ENCODE data around the gene CLVS2. TPM values are rescaled to one million over a fixed set of nuclear protein-coding genes. Genes with fewer than 3 reads are reported as not detected.

CLVS2 gene, protein sequence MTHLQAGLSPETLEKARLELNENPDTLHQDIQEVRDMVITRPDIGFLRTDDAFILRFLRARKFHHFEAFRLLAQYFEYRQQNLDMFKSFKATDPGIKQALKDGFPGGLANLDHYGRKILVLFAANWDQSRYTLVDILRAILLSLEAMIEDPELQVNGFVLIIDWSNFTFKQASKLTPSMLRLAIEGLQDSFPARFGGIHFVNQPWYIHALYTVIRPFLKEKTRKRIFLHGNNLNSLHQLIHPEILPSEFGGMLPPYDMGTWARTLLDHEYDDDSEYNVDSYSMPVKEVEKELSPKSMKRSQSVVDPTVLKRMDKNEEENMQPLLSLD
- not detected for polyA plus RNA-seq

DNA sequence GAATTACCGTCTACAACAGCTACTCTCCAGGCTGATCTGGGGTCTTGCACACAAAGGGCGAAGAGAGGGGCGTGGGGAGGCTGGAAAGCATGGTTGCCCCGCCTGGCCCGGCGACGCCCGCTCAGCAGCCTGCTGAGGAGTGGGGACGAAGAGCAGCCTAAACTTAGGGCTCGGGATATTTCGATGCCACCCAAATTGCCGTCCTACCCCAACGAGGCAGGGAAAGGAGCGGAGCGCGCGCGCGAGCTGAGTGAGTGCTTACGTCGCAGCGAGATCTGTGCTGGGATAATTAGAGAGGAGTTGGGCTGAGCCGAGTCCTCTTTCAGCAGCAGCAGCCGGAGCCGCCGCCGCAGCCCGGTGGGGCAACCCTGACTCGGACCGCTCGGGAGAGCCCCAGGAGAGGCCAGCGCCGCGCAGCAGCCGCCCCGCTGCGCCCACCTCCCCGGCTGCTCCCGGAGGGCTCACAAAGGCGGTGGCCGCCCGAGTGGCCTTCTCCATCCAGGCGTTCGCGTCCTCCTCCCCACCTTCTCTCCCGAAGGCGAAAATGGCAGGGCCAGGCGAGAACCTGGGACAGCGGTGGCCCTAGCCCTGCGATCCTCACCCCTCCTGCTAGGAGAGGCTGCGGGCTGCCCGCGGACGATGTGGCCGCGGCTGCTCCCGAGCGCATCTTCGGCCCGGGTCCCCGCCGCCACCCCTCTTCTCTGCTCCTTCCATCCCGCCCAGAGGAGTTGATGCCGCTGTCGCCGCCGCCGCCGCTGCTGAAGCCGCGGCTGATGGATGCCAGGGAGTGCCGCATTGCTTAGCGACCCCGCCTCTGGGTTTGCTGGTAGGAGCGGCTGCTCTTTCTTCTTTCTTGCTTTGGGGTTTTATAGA, at the start of gene CLVS2:
Gene CLVS2 (plus strand): TSS at position 315 of the 873 bp plus-strand sequence. CDS start 1,543 bp downstream, outside the sequence.
- Mint-ChIP-seq H3K27me3 (ENCODE audit: low read depth in 3 of 3) (peaks cover 8 to 14% (median 12%) of the 10 kb centered on the region in 3 donors), H3K27ac (no peak within 1 kb of the TSS), H3K36me3 (peaks cover 0 to 5% (median 5%) of the 10 kb centered on the region in 3 donors), H3K9me3 (peaks cover 5 to 26% (median 14%) of the 10 kb centered on the region in 6 donors), H3K4me1 (no peaks in the 10 kb centered on the region), H3K4me3 (no peak within 1 kb of the TSS)
- no peak for DNase-seq

- H3K27me3 Mint-ChIP-seq (ENCODE audit: low read depth in 3 of 3) = peaks cover 0 to 2% (median 0%) of the 10 kb centered on the region in 3 donors
- no peak overlapping the region for H3K4me3 Mint-ChIP-seq
- no peaks in the 10 kb centered on the region for H3K4me1 Mint-ChIP-seq
- H3K27ac Mint-ChIP-seq = no peak overlapping the region
- no peak for DNase-seq
- H3K9me3 Mint-ChIP-seq = peaks cover 5 to 29% (median 8%) of the 10 kb centered on the region in 6 donors
- no peaks in the 10 kb centered on the region for H3K36me3 Mint-ChIP-seq
Observed at GRCh38 chr6:122947355-122947754, 48.7 kb upstream of the CLVS2 start.

DNA sequence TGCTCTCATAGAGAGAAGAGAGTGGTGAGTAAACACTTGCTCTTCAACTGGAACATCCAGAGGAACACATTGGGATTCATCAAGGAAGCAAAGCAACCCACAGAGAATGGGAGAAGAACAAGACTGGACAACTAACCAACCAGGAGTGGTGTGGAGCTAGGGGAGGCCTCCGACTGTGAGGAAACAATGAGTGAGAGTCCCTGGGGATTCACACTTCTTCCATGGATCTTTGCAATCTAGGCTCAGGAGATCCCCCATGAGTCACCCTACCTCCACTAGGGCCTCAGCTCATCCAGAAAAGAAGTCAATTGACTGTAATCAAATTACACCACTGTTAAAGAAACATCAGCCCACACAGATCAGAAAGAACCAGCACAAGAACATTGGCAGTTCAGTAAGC, 42.3 kb upstream of the CLVS2 start:
- Mint-ChIP-seq H3K27me3 (ENCODE audit: low read depth in 3 of 3) (peaks cover 0 to 1% (median 0%) of the 10 kb centered on the region in 3 donors), H3K4me3 (no peak overlapping the region), H3K9me3 (peaks cover 4 to 36% (median 22%) of the 10 kb centered on the region in 6 donors), H3K4me1 (no peaks in the 10 kb centered on the region), H3K36me3 (no peaks in the 10 kb centered on the region), H3K27ac (no peak overlapping the region)
- DNase-seq = no peak

DNA sequence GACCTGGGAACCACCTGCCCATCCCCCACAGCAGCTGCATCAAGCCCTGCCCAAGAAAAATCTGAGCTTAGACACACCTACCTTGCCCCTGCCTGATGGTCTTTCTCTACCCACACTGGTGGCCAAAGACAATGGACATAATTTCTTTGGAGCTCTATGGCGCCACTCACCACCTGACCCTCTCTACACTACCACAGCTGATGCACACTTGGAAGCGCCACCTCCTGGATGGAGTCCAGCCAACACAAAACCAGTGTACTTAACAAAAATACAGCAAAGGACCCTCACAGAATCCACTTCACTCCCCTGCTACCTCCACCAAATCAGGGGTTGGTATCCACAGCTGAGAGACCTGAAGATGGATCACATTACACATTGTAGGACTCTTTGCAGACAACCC, 39.7 kb upstream of the CLVS2 start:
- no peaks in the 10 kb centered on the region for H3K4me1 Mint-ChIP-seq
- peaks cover 4 to 47% (median 29%) of the 10 kb centered on the region in 6 donors for H3K9me3 Mint-ChIP-seq
- H3K27me3 Mint-ChIP-seq (ENCODE audit: low read depth in 3 of 3) = peaks cover 0 to 1% (median 0%) of the 10 kb centered on the region in 3 donors
- H3K4me3 Mint-ChIP-seq = no peak overlapping the region
- DNase-seq = no peak
- H3K36me3 Mint-ChIP-seq = no peaks in the 10 kb centered on the region
- H3K27ac Mint-ChIP-seq = no peak overlapping the region

DNA sequence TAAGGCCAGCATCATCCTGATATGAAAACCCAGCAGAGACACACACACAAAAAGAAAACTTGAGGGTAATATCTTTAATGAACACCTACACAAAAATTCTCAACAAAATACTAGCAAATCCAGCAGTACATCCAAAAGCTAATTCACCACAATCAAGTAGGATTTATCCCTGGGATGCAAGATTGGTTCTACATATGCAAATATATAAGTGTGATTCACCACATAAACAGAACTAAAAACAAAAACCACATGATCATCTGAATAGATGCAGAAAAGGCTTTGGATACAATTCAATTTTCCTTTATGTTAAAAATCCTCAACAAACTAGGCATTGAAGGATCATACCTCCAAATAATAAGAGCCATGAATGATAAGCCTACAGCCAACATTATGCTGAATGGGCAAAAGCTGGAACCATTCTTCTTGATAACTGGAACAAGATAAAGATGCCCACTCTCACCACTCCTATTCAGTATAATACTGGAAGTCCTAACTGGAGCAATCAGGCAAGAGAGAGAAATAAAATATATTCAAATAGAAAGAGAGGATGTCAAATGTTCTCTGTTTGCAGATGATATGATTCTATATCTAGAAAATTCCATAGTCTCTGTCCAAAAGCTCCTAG, 33.9 kb upstream of the CLVS2 start:
- H3K9me3 Mint-ChIP-seq = peaks cover 7 to 53% (median 13%) of the 10 kb centered on the region in 6 donors
- DNase-seq = no peak

GRCh38 chr6:122969999-122970533, 26.0 kb upstream of the CLVS2 start:
- no peak overlapping the region for H3K4me3 Mint-ChIP-seq
- no peaks in the 10 kb centered on the region for H3K4me1 Mint-ChIP-seq
- no peaks in the 10 kb centered on the region for H3K27me3 Mint-ChIP-seq (ENCODE audit: low read depth in 3 of 3)
- H3K9me3 Mint-ChIP-seq = peaks cover 0 to 4% (median 0%) of the 10 kb centered on the region in 6 donors
- no peak for DNase-seq
- H3K36me3 Mint-ChIP-seq = no peaks in the 10 kb centered on the region
- H3K27ac Mint-ChIP-seq = no peak overlapping the region

More for the DNA sequence above, 33.9 kb upstream of the CLVS2 start:
- no peaks in the 10 kb centered on the region for H3K4me1 Mint-ChIP-seq
- H3K27ac Mint-ChIP-seq = no peak overlapping the region
- no peaks in the 10 kb centered on the region for H3K36me3 Mint-ChIP-seq
- H3K4me3 Mint-ChIP-seq = no peak overlapping the region
- no peaks in the 10 kb centered on the region for H3K27me3 Mint-ChIP-seq (ENCODE audit: low read depth in 3 of 3)

GRCh38 chr6:122977180-122977579, 18.9 kb upstream of the CLVS2 start:
- peaks cover 0 to 1% (median 0%) of the 10 kb centered on the region in 3 donors for H3K27me3 Mint-ChIP-seq (ENCODE audit: low read depth in 3 of 3)
- no peak overlapping the region for H3K4me3 Mint-ChIP-seq
- H3K4me1 Mint-ChIP-seq = no peaks in the 10 kb centered on the region
- no peak for DNase-seq
- H3K9me3 Mint-ChIP-seq = peaks cover 0 to 18% (median 9%) of the 10 kb centered on the region in 6 donors
- no peak overlapping the region for H3K27ac Mint-ChIP-seq
- H3K36me3 Mint-ChIP-seq = no peaks in the 10 kb centered on the region

DNA sequence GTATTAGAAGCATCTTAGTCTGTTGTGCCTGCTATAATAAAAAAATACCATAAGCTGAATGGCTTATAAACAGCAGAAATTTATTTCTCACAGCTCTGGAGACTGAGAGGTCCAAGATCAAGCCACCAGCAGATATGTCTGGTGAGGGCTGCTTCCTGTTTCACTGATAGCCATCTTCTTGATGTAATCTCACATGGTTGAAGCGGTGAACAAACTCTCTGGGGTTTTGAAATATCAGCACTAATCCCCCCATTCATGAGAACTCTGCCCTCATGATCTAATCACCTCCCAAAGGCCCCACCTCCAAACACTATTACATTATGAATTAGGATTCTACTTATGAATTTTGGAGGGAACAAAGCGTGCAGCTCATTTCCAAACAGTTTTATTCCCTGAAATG, 11.6 kb upstream of the CLVS2 start:
- DNase-seq = no peak
- Mint-ChIP-seq H3K27me3 (ENCODE audit: low read depth in 3 of 3) (peaks cover 0 to 2% (median 0%) of the 10 kb centered on the region in 3 donors), H3K9me3 (peaks cover 8 to 22% (median 14%) of the 10 kb centered on the region in 6 donors), H3K36me3 (no peaks in the 10 kb centered on the region), H3K27ac (no peak overlapping the region), H3K4me1 (no peaks in the 10 kb centered on the region), H3K4me3 (no peak overlapping the region)

DNA sequence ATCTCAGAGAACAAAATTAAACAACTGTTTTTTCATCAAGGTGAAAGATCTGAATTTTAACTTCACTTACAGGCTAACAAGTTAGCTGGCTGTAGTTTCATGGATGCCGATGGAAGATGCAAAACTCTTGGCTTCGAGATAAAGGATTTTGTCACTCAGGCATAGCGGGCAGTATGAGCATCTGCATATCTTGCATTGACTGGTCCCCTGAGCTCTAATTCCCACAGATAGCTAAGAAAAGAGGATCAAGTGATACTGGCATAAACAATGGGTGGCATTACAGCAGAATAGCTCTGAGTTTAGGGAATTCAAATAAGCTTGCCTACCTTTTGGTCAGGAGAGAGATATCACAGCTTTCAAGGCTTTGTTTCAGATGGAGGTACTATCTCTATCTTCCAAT, 1.8 kb upstream of the CLVS2 start:
- Mint-ChIP-seq H3K27me3 (ENCODE audit: low read depth in 3 of 3) (peaks cover 8 to 15% (median 14%) of the 10 kb centered on the region in 3 donors), H3K36me3 (peaks cover 0 to 5% (median 5%) of the 10 kb centered on the region in 3 donors), H3K9me3 (peaks cover 6 to 26% (median 12%) of the 10 kb centered on the region in 6 donors), H3K4me3 (no peak overlapping the region), H3K4me1 (no peaks in the 10 kb centered on the region), H3K27ac (no peak overlapping the region)
- DNase-seq = no peak

GRCh38 chr6:122996794-122997505, 915 bp downstream of the CLVS2 start:
- H3K4me3 Mint-ChIP-seq = no peak overlapping the region
- DNase-seq = no peak
- H3K4me1 Mint-ChIP-seq = no peaks in the 10 kb centered on the region
- peaks cover 0 to 5% (median 5%) of the 10 kb centered on the region in 3 donors for H3K36me3 Mint-ChIP-seq
- H3K27me3 Mint-ChIP-seq (ENCODE audit: low read depth in 3 of 3) = peaks cover 8 to 14% (median 12%) of the 10 kb centered on the region in 3 donors
- H3K9me3 Mint-ChIP-seq = peaks cover 5 to 31% (median 15%) of the 10 kb centered on the region in 6 donors
- H3K27ac Mint-ChIP-seq = no peak overlapping the region

GRCh38 chr6:122997541-122998150, 1.6 kb downstream of the CLVS2 start:
- Mint-ChIP-seq H3K27me3 (ENCODE audit: low read depth in 3 of 3) (peaks cover 8 to 14% (median 12%) of the 10 kb centered on the region in 3 donors), H3K4me3 (no peak overlapping the region), H3K36me3 (peaks cover 0 to 5% (median 5%) of the 10 kb centered on the region in 3 donors), H3K9me3 (peaks cover 5 to 31% (median 15%) of the 10 kb centered on the region in 6 donors), H3K27ac (no peak overlapping the region), H3K4me1 (no peaks in the 10 kb centered on the region)
- DNase-seq = no peak

- DNase-seq = no peak
- H3K9me3 Mint-ChIP-seq = peaks cover 3 to 31% (median 15%) of the 10 kb centered on the region in 6 donors
- peaks cover 8 to 14% (median 12%) of the 10 kb centered on the region in 3 donors for H3K27me3 Mint-ChIP-seq (ENCODE audit: low read depth in 3 of 3)
- no peaks in the 10 kb centered on the region for H3K4me1 Mint-ChIP-seq
- H3K36me3 Mint-ChIP-seq = peaks cover 0 to 8% (median 5%) of the 10 kb centered on the region in 3 donors
- no peak overlapping the region for H3K4me3 Mint-ChIP-seq
- no peak overlapping the region for H3K27ac Mint-ChIP-seq
Observed at GRCh38 chr6:122998403-122998975, 2.5 kb downstream of the CLVS2 start.
